ENCODE results near the gene ANKRD53. TPM values are rescaled to one million over a fixed set of nuclear protein-coding genes. Genes with fewer than 3 reads are reported as not detected.

The ANKRD53 gene
- total RNA-seq, 2 experiments from 2014 or later: not detected

DNA sequence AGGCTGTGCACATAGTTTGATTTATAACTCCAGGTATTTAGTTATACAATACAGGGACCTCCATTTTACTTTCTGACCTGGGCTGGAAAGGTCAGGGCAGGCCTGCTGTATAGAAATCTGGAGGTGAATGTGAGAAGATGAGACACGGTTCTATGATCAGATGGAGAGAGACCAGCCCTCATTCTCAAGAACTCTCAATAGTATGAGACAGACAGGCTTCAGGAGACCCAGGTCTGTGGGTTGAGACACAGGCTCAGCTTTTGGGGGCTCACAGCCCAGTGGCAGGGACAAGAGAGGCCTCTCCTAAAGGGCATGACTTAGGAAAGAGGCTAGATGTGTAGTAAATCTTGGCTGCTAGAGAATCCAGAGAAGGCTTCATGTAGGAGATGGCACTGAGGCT lies 43.4 kb upstream of the ANKRD53 start:
- Mint-ChIP-seq H3K4me1 (ENCODE audit: low read depth) (no peaks in the 10 kb centered on the region), H3K27me3 (peaks cover 10% of the 10 kb centered on the region), H3K4me3 (no peak overlapping the region), H3K27ac (no peak overlapping the region), H3K9me3 (no peaks in the 10 kb centered on the region), H3K36me3 (ENCODE audit: low read depth) (no peaks in the 10 kb centered on the region)
- no peak for ATAC-seq
- ChIA-PET POLR2A (interaction anchor here (1.4 kb wide), 1 partner anchor 13 kb away, joined by 5 read pairs; no protein-coding TSS in a partner anchor), CTCF (interaction anchor here (4.9 kb wide), 1 partner anchor 12 kb away, joined by 37 read pairs; no protein-coding TSS in a partner anchor)
- DNase-seq: no peak
- TF ChIP-seq, protein P1, sequence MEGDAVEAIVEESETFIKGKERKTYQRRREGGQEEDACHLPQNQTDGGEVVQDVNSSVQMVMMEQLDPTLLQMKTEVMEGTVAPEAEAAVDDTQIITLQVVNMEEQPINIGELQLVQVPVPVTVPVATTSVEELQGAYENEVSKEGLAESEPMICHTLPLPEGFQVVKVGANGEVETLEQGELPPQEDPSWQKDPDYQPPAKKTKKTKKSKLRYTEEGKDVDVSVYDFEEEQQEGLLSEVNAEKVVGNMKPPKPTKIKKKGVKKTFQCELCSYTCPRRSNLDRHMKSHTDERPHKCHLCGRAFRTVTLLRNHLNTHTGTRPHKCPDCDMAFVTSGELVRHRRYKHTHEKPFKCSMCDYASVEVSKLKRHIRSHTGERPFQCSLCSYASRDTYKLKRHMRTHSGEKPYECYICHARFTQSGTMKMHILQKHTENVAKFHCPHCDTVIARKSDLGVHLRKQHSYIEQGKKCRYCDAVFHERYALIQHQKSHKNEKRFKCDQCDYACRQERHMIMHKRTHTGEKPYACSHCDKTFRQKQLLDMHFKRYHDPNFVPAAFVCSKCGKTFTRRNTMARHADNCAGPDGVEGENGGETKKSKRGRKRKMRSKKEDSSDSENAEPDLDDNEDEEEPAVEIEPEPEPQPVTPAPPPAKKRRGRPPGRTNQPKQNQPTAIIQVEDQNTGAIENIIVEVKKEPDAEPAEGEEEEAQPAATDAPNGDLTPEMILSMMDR (IDR thresholded peaks at IDR 0.05): no peak
- intact Hi-C loops (cut with micrococcal nuclease): no loop called here

DNA sequence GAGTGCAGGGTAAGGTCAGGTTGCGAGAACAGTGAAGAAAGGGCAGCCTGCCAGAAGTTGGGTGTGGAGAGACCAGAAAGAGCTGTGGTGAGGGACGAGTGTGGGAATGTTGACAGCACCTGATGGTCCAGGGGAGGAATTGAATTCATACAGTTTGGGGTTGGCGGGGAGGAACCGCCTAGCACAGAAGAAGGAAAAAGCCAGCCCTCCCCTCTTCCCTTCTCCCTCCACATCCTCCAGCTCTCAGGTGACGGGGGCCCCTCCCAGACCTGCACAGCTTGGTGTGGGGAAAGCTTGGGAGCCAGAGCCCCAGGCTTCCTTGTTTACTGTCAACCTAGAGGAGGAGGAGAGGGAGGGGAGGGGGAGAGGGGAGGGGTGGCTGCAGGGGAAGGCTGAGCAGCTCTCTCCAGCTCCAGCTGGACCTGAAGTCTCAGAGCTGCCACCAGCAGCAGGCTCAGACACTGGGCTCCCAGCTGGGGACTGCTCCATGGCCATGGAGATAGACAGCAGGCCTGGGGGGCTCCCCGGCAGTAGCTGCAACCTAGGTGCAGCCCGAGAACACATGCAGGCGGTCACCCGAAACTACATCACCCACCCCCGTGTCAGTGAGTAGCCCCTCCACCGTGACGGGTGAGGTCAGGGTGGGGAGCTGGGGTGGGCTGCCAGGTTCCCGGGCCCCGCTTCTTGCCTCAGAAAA lies 42.8 kb upstream of the ANKRD53 start, which contains the start of gene ATP6V1B1:
ATP6V1B1 (plus strand) TSS at position 433 of the 697 bp plus-strand sequence; CDS start at position 488, 55 bp downstream.
- Mint-ChIP-seq H3K36me3 (ENCODE audit: low read depth) (no peaks in the 10 kb centered on the region), H3K27ac (no peak within 1 kb of the TSS), H3K27me3 (peaks cover 13% of the 10 kb centered on the region), H3K9me3 (no peaks in the 10 kb centered on the region), H3K4me3 (no peak within 1 kb of the TSS), H3K4me1 (ENCODE audit: low read depth) (no peaks in the 10 kb centered on the region)
- intact Hi-C loops (cut with micrococcal nuclease): no loop called here
- ChIA-PET POLR2A (no interaction called here), CTCF (interaction anchor here (1.2 to 4.9 kb wide), 2 partner anchors 11 to 74 kb away, joined by 3 to 37 read pairs; no protein-coding TSS in a partner anchor)
- TF ChIP-seq, protein P1 (IDR thresholded peaks at IDR 0.05): no peak
- DNase-seq (no peak), ATAC-seq (no peak)

DNA sequence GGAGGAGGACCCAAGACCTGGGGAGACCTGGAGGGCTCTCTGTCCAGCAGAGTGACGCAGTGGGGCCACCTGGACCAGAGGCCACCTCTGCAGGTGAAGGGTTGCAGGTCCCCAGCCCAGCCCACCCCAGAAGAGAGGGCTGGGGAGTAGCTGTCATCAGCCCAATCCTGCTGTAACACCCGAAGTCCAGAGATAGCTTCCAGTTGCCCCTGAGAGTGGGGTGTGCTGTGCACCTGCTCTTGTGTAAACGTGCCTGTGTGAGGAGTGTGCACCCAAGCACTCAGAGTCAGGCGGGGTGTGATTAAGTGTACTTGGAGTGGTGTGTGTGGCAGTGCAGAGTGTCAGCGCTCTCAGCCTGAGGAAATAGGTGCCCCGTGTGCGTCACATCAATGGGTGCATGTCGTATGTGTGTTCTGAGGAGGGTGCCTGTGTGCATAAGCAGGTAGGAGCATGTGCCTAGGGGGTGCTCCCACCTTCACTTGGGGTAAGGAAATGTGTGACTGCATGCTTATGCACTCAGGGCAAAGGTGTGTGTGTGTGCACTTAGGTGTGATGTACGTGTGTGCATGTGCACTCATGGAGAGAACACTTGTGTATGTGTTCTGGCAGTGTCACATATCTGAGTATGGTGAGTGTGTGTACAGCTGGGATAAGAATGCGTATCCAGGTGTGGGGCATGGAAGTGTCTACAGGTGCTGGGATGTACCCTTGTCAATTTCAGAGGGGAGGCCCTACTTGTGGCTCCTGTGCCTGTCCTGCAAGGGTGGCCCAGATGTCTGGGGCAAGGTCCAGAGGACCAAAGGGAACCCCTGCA lies 42.1 kb upstream of the ANKRD53 start:
- Mint-ChIP-seq H3K27me3 (peaks cover 13% of the 10 kb centered on the region), H3K4me1 (ENCODE audit: low read depth) (no peaks in the 10 kb centered on the region), H3K36me3 (ENCODE audit: low read depth) (no peaks in the 10 kb centered on the region), H3K9me3 (no peaks in the 10 kb centered on the region), H3K27ac (no peak overlapping the region), H3K4me3 (no peak overlapping the region)
- POLR2A ChIA-PET: no interaction called here
- CTCF ChIA-PET: interaction anchor here (1.2 to 4.9 kb wide), 3 partner anchors 11 to 75 kb away, joined by 3 to 37 read pairs (median 3); no protein-coding TSS in a partner anchor
- TF ChIP-seq, protein P1 (IDR thresholded peaks at IDR 0.05): no peak
- no peak for DNase-seq
- intact Hi-C loops (cut with micrococcal nuclease): no loop called here
- ATAC-seq: no peak

- ATAC-seq: no peak
- Mint-ChIP-seq H3K4me3 (no peak overlapping the region), H3K36me3 (ENCODE audit: low read depth) (no peaks in the 10 kb centered on the region), H3K27ac (no peak overlapping the region), H3K27me3 (peaks cover 11% of the 10 kb centered on the region), H3K9me3 (no peaks in the 10 kb centered on the region), H3K4me1 (ENCODE audit: low read depth) (no peaks in the 10 kb centered on the region)
- ChIA-PET CTCF (interaction anchor here (1.2 to 4.9 kb wide), 2 partner anchors 10 to 23 kb away, joined by 3 to 37 read pairs; no protein-coding TSS in a partner anchor), POLR2A (no interaction called here)
- intact Hi-C loops (cut with micrococcal nuclease): no loop called here
- TF ChIP-seq, protein P1 (IDR thresholded peaks at IDR 0.05): no peak
- DNase-seq: no peak
These were observed 41.2 kb upstream of the ANKRD53 start for GRCh38 chr2:70936979-70937811.
